Measurements from ENCODE around the gene MAP2K5.

- TF ChIP-seq CTCF (conservative IDR thresholded peaks at IDR 0.05 in 1 of 2, IDR thresholded peaks at IDR 0.05 in 1 of 2; ENCODE audit: extremely low read depth in 1 of 2, insufficient read depth in 1 of 2, low read depth in 1 of 2, low read length in 2 of 2) (no peak), EZH2 (IDR thresholded peaks at IDR 0.05; ENCODE audit: borderline replicate concordance, low read length) (no peak)
These were observed 234.1 kb downstream of the MAP2K5 start for GRCh38 chr15:67776600-67776999.
